ENCODE measurements around the gene CTNNA2. TPM values are rescaled to one million over a fixed set of nuclear protein-coding genes. Genes with fewer than 3 reads are reported as not detected.

The CTNNA2 gene
- total RNA-seq, 2 donors from 2014 or later = 0.17 to 0.88 TPM

- no peak for DNase-seq
- Histone ChIP-seq H3K27me3 (no peaks in the 10 kb centered on the region), H3K4me3 (no peak overlapping the region), H3K27ac (no peak overlapping the region), H3K9me3 (no peaks in the 10 kb centered on the region), H3K4me1 (no peaks in the 10 kb centered on the region), H3K36me3 (no peaks in the 10 kb centered on the region), H3K9ac (ENCODE audit: low read depth in 2 of 2, low read length in 2 of 2) (no peak overlapping the region)
- intact Hi-C loops (cut with DNase I) = no loop called here
- no peak for TF ChIP-seq CTCF (IDR thresholded peaks at IDR 0.05)
Measured at GRCh38 chr2:80205498-80205897, 692.6 kb downstream of the CTNNA2 start.

GRCh38 chr2:80209458-80209857 lies 696.6 kb downstream of the CTNNA2 start:
- Histone ChIP-seq H3K36me3 (no peaks in the 10 kb centered on the region), H3K27ac (no peak overlapping the region), H3K9ac (ENCODE audit: low read depth in 2 of 2, low read length in 2 of 2) (no peak overlapping the region), H3K4me3 (no peak overlapping the region), H3K9me3 (no peaks in the 10 kb centered on the region), H3K4me1 (no peaks in the 10 kb centered on the region), H3K27me3 (no peaks in the 10 kb centered on the region)
- no peak for DNase-seq
- TF ChIP-seq CTCF (IDR thresholded peaks at IDR 0.05) = no peak
- intact Hi-C loops (cut with DNase I) = no loop called here

GRCh38 chr2:80217446-80217845 lies 704.6 kb downstream of the CTNNA2 start:
- Histone ChIP-seq H3K9ac (ENCODE audit: low read depth in 2 of 2, low read length in 2 of 2) (no peak overlapping the region), H3K4me1 (no peaks in the 10 kb centered on the region), H3K27ac (no peak overlapping the region), H3K4me3 (no peak overlapping the region), H3K27me3 (no peaks in the 10 kb centered on the region), H3K36me3 (no peaks in the 10 kb centered on the region), H3K9me3 (no peaks in the 10 kb centered on the region)
- no peak for DNase-seq
- intact Hi-C loops (cut with DNase I) = no loop called here
- TF ChIP-seq CTCF (IDR thresholded peaks at IDR 0.05) = no peak

GRCh38 chr2:80222644-80223043 lies 709.8 kb downstream of the CTNNA2 start:
- H3K9me3 ChIP-seq = no peaks in the 10 kb centered on the region
- H3K27ac ChIP-seq = no peak overlapping the region
- no peaks in the 10 kb centered on the region for H3K4me1 ChIP-seq
- no peak overlapping the region for H3K9ac ChIP-seq (ENCODE audit: low read depth in 2 of 2, low read length in 2 of 2)
- no peaks in the 10 kb centered on the region for H3K36me3 ChIP-seq
- no peak for TF ChIP-seq CTCF (IDR thresholded peaks at IDR 0.05)
- H3K27me3 ChIP-seq = no peaks in the 10 kb centered on the region
- DNase-seq = no peak
- no peak overlapping the region for H3K4me3 ChIP-seq
- intact Hi-C loops (cut with DNase I) = no loop called here

GRCh38 chr2:80231421-80231820 lies 718.6 kb downstream of the CTNNA2 start:
- Histone ChIP-seq H3K4me3 (no peak overlapping the region), H3K27ac (no peak overlapping the region), H3K27me3 (no peaks in the 10 kb centered on the region), H3K36me3 (no peaks in the 10 kb centered on the region), H3K4me1 (no peaks in the 10 kb centered on the region), H3K9ac (ENCODE audit: low read depth in 2 of 2, low read length in 2 of 2) (no peak overlapping the region), H3K9me3 (no peaks in the 10 kb centered on the region)
- no peak for TF ChIP-seq CTCF (IDR thresholded peaks at IDR 0.05)
- intact Hi-C loops (cut with DNase I) = no loop called here
- DNase-seq = no peak

- no peak for DNase-seq
- no peak for TF ChIP-seq CTCF (IDR thresholded peaks at IDR 0.05)
- Histone ChIP-seq H3K9ac (ENCODE audit: low read depth in 2 of 2, low read length in 2 of 2) (no peak overlapping the region), H3K4me3 (no peak overlapping the region), H3K4me1 (no peaks in the 10 kb centered on the region), H3K36me3 (no peaks in the 10 kb centered on the region), H3K27ac (no peak overlapping the region), H3K9me3 (no peaks in the 10 kb centered on the region), H3K27me3 (no peaks in the 10 kb centered on the region)
- intact Hi-C loops (cut with DNase I) = no loop called here
Measured at GRCh38 chr2:80233333-80233732, 720.5 kb downstream of the CTNNA2 start.

Data from colonic mucosa (tissue), 4 donors.